AG09309 (cell line): ENCODE results near the gene TADA3.

Source experiments
- DNase-seq: peaks from one replicate; pipeline ENCODE4 v3.0.0-alpha.2; 2010; ENCODE audit warnings: low read depth
- H3K4me3 ChIP-seq: 2 replicates; pipeline ENCODE4 v1.5.1; 2011; ENCODE audit warnings: mild to moderate bottlenecking, low read depth, low read length, moderate library complexity; ENCODE audit not compliant: control insufficient read depth
- CTCF ChIP-seq: IDR thresholded peaks from 2 replicates; pipeline ENCODE4 v1.5.1; 2011; ENCODE audit warnings: mild to moderate bottlenecking, low read depth, low read length, inconsistent platforms; ENCODE audit not compliant: insufficient read depth, control insufficient read depth; ENCODE audit errors: missing control alignments

The TADA3 gene

GRCh38 chr3:9804996-9805395 is 12.7 kb upstream of the TADA3 start:
- H3K4me3 ChIP-seq: no peak overlapping the region
- TF ChIP-seq CTCF: no peak
- no peak for DNase-seq

GRCh38 chr3:9803494-9803893 is 11.2 kb upstream of the TADA3 start:
- TF ChIP-seq CTCF: no peak
- DNase-seq: no peak
- H3K4me3 ChIP-seq: no peak overlapping the region

DNA sequence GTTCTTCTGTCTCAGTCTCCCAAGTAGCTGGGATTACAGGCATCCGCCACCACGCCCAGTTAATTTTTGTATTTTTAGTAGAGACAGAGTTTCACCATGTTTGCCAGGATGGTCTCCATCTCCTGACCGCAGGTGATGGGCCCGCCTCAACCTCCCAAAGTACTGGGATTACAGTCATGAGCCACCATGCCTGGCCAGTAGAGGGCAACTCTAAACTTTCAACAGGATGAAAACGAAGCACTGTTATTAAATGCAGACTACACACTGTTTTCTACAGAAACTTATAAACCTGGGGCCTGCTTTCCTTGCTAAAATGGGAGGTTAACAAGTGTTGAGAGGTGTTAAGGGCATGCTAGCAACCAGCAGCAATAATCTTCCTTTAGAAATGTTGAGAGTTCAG is 8.3 kb upstream of the TADA3 start:
- no peak overlapping the region for H3K4me3 ChIP-seq
- peak; percentile 21 for TF ChIP-seq CTCF
- no peak for DNase-seq

GRCh38 chr3:9797196-9797945 is 5.1 kb upstream of the TADA3 start:
- DNase-seq: no peak
- H3K4me3 ChIP-seq: no peak overlapping the region

GRCh38 chr3:9795207-9795606 is 2.9 kb upstream of the TADA3 start:
- no peak for DNase-seq
- H3K4me3 ChIP-seq: no peak overlapping the region
- no peak for TF ChIP-seq CTCF

More at GRCh38 chr3:9797196-9797945, 5.1 kb upstream of the TADA3 start:
- no peak for TF ChIP-seq CTCF

DNA sequence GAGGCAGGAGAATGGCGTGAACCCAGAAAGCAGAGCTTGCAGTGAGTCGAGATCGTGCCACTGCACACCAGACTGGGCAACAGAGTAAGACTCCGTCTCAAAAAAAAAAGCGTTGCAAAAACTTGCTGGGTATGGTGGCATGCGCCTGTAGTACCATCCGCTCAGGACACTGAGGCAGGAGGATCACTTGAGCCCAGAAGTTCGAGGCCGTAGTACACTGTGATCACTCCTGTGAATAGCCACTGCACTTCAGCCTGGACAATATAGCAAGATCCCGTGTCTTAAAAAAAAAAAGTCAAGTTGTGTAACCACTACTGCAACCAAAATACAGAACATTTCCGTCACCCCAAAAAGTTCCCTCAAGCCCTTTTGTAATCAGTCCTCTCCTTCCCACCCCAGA is 2.1 kb upstream of the TADA3 start:
- no peak for TF ChIP-seq CTCF
- H3K4me3 ChIP-seq: no peak overlapping the region
- DNase-seq: no peak
